ENCODE measurements around the gene F3. TPM values are rescaled to one million over a fixed set of nuclear protein-coding genes. Genes with fewer than 3 reads are reported as not detected.
A peak's percentile ranks its signal among the peaks of the same experiment; 100 is the strongest.

F3 gene
- total RNA-seq, 1 donor from 2014 or later: 6.4 TPM

- H3K4me1 ChIP-seq: peaks cover 17% of the 10 kb centered on the region
- TF ChIP-seq EZH2phosphoT487 (IDR thresholded peaks at IDR 0.05): no peak
- TF ChIP-seq, protein P1, sequence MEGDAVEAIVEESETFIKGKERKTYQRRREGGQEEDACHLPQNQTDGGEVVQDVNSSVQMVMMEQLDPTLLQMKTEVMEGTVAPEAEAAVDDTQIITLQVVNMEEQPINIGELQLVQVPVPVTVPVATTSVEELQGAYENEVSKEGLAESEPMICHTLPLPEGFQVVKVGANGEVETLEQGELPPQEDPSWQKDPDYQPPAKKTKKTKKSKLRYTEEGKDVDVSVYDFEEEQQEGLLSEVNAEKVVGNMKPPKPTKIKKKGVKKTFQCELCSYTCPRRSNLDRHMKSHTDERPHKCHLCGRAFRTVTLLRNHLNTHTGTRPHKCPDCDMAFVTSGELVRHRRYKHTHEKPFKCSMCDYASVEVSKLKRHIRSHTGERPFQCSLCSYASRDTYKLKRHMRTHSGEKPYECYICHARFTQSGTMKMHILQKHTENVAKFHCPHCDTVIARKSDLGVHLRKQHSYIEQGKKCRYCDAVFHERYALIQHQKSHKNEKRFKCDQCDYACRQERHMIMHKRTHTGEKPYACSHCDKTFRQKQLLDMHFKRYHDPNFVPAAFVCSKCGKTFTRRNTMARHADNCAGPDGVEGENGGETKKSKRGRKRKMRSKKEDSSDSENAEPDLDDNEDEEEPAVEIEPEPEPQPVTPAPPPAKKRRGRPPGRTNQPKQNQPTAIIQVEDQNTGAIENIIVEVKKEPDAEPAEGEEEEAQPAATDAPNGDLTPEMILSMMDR (IDR thresholded peaks at IDR 0.05): peak; percentile 10
- no peak overlapping the region for H3K4me3 Mint-ChIP-seq
Observed at GRCh38 chr1:94528299-94528698, 13.3 kb downstream of the F3 start.

DNA sequence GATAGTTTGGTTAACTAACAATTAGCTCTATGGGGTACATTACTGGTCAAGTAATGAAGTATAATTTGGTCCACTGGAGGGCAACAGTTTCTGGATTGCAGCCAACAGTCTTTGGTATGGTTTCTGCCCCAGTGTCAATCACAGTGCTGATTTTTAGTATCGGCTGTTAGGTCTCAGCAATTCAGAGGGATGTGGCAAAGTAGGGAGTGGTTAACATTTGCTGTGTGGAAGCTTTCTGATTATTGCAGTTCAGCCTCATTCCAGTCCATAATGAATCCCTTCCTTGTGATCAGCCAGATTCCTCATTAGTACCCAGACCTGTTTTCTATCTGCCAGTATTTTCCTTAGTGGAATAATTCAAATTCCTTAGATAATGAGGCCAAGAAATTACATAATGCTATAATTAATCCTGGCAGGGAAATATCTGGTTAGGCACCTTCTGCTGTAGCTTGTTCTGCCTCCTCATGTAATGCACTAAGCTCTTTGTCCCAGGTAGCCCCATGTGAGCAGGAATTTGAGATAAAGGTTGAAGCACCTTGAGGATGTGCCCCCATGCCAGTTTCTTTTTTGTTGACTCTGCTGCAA, 14.0 kb downstream of the F3 start:
- Histone ChIP-seq H3K79me2 (ENCODE audit: low read depth) (no peaks in the 10 kb centered on the region), H3K36me3 (no peaks in the 10 kb centered on the region), H3K9me3 (ENCODE audit: low read depth) (no peaks in the 10 kb centered on the region), H3K9ac (no peak overlapping the region), H3K4me1 (peaks cover 17% of the 10 kb centered on the region), H3K27ac (no peak overlapping the region), H4K20me1 (ENCODE audit: low read depth) (no peaks in the 10 kb centered on the region), H3K4me2 (no peak overlapping the region), H2AFZ (replicated peaks) (no peak overlapping the region), H3F3A (ENCODE audit: low read depth) (no peaks in the 10 kb centered on the region), H3K4me3 (no peak overlapping the region), H3K27me3 (no peaks in the 10 kb centered on the region)
- no peaks in the 10 kb centered on the region for H3K27me3 Mint-ChIP-seq (ENCODE audit: insufficient read depth, low read depth)
- H3K36me3 Mint-ChIP-seq: peaks cover 22% of the 10 kb centered on the region
- TF ChIP-seq EZH2phosphoT487 (IDR thresholded peaks at IDR 0.05) (no peak), EZH2 (IDR thresholded peaks at IDR 0.05) (no peak)
- TF ChIP-seq, protein P1 (IDR thresholded peaks at IDR 0.05): peak; percentile 23
- H3K9me3 Mint-ChIP-seq: peaks cover 8% of the 10 kb centered on the region
- H3K4me3 Mint-ChIP-seq: no peak overlapping the region
- H3K27ac Mint-ChIP-seq: no peak overlapping the region
- DNase-seq (ENCODE audit: low spot score): peak; percentile 12
- H3K4me1 Mint-ChIP-seq: peaks cover 9% of the 10 kb centered on the region

More at GRCh38 chr1:94528299-94528698, 13.3 kb downstream of the F3 start:
- Histone ChIP-seq H4K20me1 (ENCODE audit: low read depth) (no peaks in the 10 kb centered on the region), H3K4me3 (no peak overlapping the region), H3K36me3 (no peaks in the 10 kb centered on the region), H3K27me3 (no peaks in the 10 kb centered on the region), H3K9ac (no peak overlapping the region), H3K4me2 (no peak overlapping the region), H3K79me2 (ENCODE audit: low read depth) (no peaks in the 10 kb centered on the region), H3F3A (ENCODE audit: low read depth) (no peaks in the 10 kb centered on the region), H2AFZ (replicated peaks) (no peak overlapping the region), H3K9me3 (ENCODE audit: low read depth) (no peaks in the 10 kb centered on the region), H3K27ac (no peak overlapping the region)
- Mint-ChIP-seq H3K27me3 (ENCODE audit: insufficient read depth, low read depth) (no peaks in the 10 kb centered on the region), H3K27ac (no peak overlapping the region), H3K9me3 (peaks cover 8% of the 10 kb centered on the region), H3K36me3 (peaks cover 28% of the 10 kb centered on the region), H3K4me1 (peaks cover 9% of the 10 kb centered on the region)
- DNase-seq (ENCODE audit: low spot score): peak; percentile 17

DNA sequence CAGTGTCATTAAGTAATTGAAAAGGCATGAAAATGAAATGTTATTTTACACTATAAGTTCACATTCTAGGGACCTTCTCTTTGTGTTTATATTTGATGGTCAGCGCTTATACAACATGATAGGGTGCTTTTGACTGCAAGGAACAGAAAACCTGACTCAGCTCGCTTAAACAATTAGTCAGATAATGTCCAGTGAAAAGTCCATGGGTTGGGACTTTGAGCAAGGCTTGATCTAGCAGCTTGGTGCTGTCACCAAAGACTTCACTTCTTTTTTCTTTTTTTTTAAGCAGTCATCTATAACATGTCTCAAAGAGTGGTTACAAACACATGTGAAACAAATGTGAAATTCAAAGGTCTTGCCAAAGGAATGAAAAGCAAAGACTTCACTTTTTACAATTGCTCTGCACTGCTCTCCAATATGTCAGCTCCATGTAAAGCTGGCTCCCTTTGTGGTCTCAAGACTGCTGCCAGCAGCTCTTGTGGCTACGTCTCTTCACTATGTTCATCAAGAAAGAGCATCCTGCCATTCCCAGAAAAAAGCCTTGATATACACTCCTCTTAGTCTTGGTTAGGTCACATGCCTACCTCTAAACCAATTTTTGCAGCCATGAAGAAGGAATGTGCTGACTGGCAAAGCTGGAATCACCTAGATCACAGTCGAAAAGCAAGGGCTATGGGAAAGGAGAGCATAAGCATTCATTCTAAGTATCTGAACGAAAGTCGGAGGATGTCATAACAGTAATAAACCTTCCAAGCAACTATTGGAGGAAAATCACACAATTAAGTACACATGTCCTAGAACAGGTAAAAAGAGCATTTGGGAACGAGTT, 15.2 kb downstream of the F3 start:
- DNase-seq (ENCODE audit: low spot score): no peak
- no peak overlapping the region for H3K9ac ChIP-seq
- H2AFZ ChIP-seq (replicated peaks): no peak overlapping the region
- no peaks in the 10 kb centered on the region for H3K79me2 ChIP-seq (ENCODE audit: low read depth)
- H3K27ac Mint-ChIP-seq: no peak overlapping the region
- no peaks in the 10 kb centered on the region for H3K27me3 Mint-ChIP-seq (ENCODE audit: insufficient read depth, low read depth)
- peaks cover 16% of the 10 kb centered on the region for H3K36me3 Mint-ChIP-seq
- H3K27ac ChIP-seq: no peak overlapping the region
- H3K27me3 ChIP-seq: no peaks in the 10 kb centered on the region
- H3K9me3 Mint-ChIP-seq: peaks cover 8% of the 10 kb centered on the region
- peaks cover 9% of the 10 kb centered on the region for H3K4me1 Mint-ChIP-seq
- no peak overlapping the region for H3K4me3 Mint-ChIP-seq
- H3F3A ChIP-seq (ENCODE audit: low read depth): no peaks in the 10 kb centered on the region
- no peak overlapping the region for H3K4me3 ChIP-seq
- no peaks in the 10 kb centered on the region for H3K9me3 ChIP-seq (ENCODE audit: low read depth)
- peaks cover 17% of the 10 kb centered on the region for H3K4me1 ChIP-seq
- no peak overlapping the region for H3K4me2 ChIP-seq
- TF ChIP-seq, protein P1 (IDR thresholded peaks at IDR 0.05): no peak
- no peak for TF ChIP-seq EZH2 (IDR thresholded peaks at IDR 0.05)
- no peak for TF ChIP-seq EZH2phosphoT487 (IDR thresholded peaks at IDR 0.05)
- no peaks in the 10 kb centered on the region for H4K20me1 ChIP-seq (ENCODE audit: low read depth)
- H3K36me3 ChIP-seq: no peaks in the 10 kb centered on the region

Data from neural progenitor cell (in vitro differentiated cells).